Lower lobe of right lung (tissue), 2 donors: ENCODE results near the gene VAC14. TPM values are rescaled to one million over a fixed set of nuclear protein-coding genes. Genes with fewer than 3 reads are reported as not detected.

Experiments
- ATAC-seq, 2 donors: fragments of 200-7000 bp; cut with Tn5 transposase; one replicate each; pipeline ENCODE4 v1.9.1; 2020 to 2022; ENCODE audit warnings: mild to moderate bottlenecking in 2 of 2, moderate library complexity in 2 of 2
- DNase-seq: peaks from one replicate; pipeline ENCODE4 v3.0.0-alpha.2; 2020
- H3K27ac ChIP-seq: fragments of 200-600 bp; one replicate; pipeline ENCODE4 v1.8.0; 2022
- H3K27me3 ChIP-seq: fragments of 200-600 bp; one replicate; pipeline ENCODE4 v1.8.0; 2022; ENCODE audit warnings: low read depth
- H3K36me3 ChIP-seq: fragments of 200-600 bp; one replicate; pipeline ENCODE4 v1.8.0; 2022; ENCODE audit warnings: mild to moderate bottlenecking
- H3K4me1 ChIP-seq: fragments of 200-600 bp; one replicate; pipeline ENCODE4 v1.8.0; 2022
- H3K4me3 ChIP-seq: fragments of 200-600 bp; one replicate; pipeline ENCODE4 v1.8.0; 2022; ENCODE audit warnings: mild to moderate bottlenecking
- H3K9me3 ChIP-seq: fragments of 200-600 bp; one replicate; pipeline ENCODE4 v1.8.0; 2022
- CTCF ChIP-seq: fragments of 200-600 bp; IDR thresholded peaks from one replicate; pipeline ENCODE4 v1.8.0; 2022; ENCODE audit warnings: antibody characterized with exemption, mild to moderate bottlenecking
- intact Hi-C: fragments of 100-400 bp; cut with DNase I; formaldehyde crosslinking; loops from one replicate; pipeline ENCODE4 v1.11.0; 2022
- total RNA-seq: library from RNA; stranded (reverse); fragmentation: NEBNext Ultra II Directional; extraction: Animal tissue kit (Norgen Biotek cat#: 25700); gene quantifications from one replicate; pipeline ENCODE4 v1.2.1, GENCODE V29; 2021
- donor health status: DM: no; HTN: yes; CAD: no; lungs with severe emphysema.

VAC14 gene
- total RNA-seq, 1 donor from 2014 or later, result 49.1 TPM

- Histone ChIP-seq H3K27ac (no peak overlapping the region), H3K9me3 (no peaks in the 10 kb centered on the region), H3K4me3 (no peak overlapping the region), H3K4me1 (peaks cover 6% of the 10 kb centered on the region), H3K27me3 (peaks cover 7% of the 10 kb centered on the region), H3K36me3 (no peaks in the 10 kb centered on the region)
- no peak for TF ChIP-seq CTCF
- ATAC-seq (no peak), DNase-seq (no peak)
- intact Hi-C loops, result no loop called here
Measured at GRCh38 chr16:70805380-70805779, 4.4 kb upstream of the VAC14 start.

GRCh38 chr16:70804734-70805169 lies 3.8 kb upstream of the VAC14 start:
- DNase-seq, result no peak
- Histone ChIP-seq H3K36me3 (no peaks in the 10 kb centered on the region), H3K9me3 (no peaks in the 10 kb centered on the region), H3K4me3 (no peak overlapping the region), H3K27me3 (peaks cover 4% of the 10 kb centered on the region), H3K27ac (peak overlapping the region; percentile 47), H3K4me1 (peaks cover 12% of the 10 kb centered on the region)
- ATAC-seq, result no peak
- TF ChIP-seq CTCF, result no peak
- intact Hi-C loops, result no loop called here

DNA sequence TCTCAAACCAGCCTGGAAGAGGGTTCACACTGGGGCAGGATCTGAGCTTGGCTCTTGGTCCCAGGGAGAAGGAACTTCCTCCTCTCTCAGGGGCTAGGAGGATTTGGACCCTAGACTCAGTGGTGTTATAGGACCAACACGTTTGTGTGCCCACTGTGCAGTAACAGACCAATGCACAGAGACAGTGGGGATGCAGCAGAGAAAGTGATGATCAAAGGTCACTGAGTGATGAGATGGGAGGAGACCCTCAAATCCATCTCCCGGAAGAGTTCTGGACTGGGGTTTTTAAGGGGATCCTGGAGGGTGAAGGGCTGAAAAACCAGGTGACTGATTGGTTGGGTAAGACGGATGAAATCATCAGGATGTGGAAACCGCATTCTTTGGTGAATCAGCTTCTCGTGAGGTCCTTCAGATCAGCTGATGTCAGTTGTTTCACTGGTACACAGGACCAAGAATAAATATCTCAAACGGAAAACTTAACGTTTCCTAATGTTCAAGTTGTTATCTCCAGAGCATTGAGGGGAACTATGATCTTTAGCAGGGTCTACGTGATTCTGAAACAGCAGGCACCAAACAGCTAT lies 3.3 kb upstream of the VAC14 start:
- Histone ChIP-seq H3K36me3 (no peaks in the 10 kb centered on the region), H3K4me1 (peaks cover 17% of the 10 kb centered on the region), H3K27ac (peak overlapping the region; percentile 12), H3K9me3 (no peaks in the 10 kb centered on the region), H3K4me3 (no peak overlapping the region), H3K27me3 (peaks cover 4% of the 10 kb centered on the region)
- intact Hi-C loops, result no loop called here
- DNase-seq (no peak), ATAC-seq (peak in 1 of 2 donors; percentile 6)
- TF ChIP-seq CTCF, result no peak

- H3K9me3 ChIP-seq, result no peaks in the 10 kb centered on the region
- H3K4me1 ChIP-seq, result peaks cover 22% of the 10 kb centered on the region
- H3K36me3 ChIP-seq, result peaks cover 5% of the 10 kb centered on the region
- intact Hi-C loops, result no loop called here
- DNase-seq, result no peak
- no peak for ATAC-seq
- H3K27me3 ChIP-seq, result no peaks in the 10 kb centered on the region
- TF ChIP-seq CTCF, result no peak
- H3K4me3 ChIP-seq, result no peak overlapping the region
- no peak overlapping the region for H3K27ac ChIP-seq
Measured at GRCh38 chr16:70803319-70803718, 2.4 kb upstream of the VAC14 start.

GRCh38 chr16:70801611-70802010 lies 653 bp upstream of the VAC14 start:
- H3K27me3 ChIP-seq, result no peaks in the 10 kb centered on the region
- ATAC-seq (no peak), DNase-seq (no peak)
- peak overlapping the region; percentile 83 for H3K27ac ChIP-seq
- H3K9me3 ChIP-seq, result no peaks in the 10 kb centered on the region
- peaks cover 10% of the 10 kb centered on the region for H3K36me3 ChIP-seq
- no peak for TF ChIP-seq CTCF
- peaks cover 22% of the 10 kb centered on the region for H3K4me1 ChIP-seq
- intact Hi-C loops, result no loop called here
- peak overlapping the region; percentile 89 for H3K4me3 ChIP-seq
